HepG2 (cell line): ENCODE results near the gene CPEB4. TPM values are rescaled to one million over a fixed set of nuclear protein-coding genes. Genes with fewer than 3 reads are reported as not detected.

Source experiments
- ATAC-seq: fragments of 200-7000 bp; cut with Tn5 transposase; 3 replicates; pipeline ENCODE4 v1.9.1; 2020; ENCODE audit warnings: mild to moderate bottlenecking, moderate library complexity
- BruUV-seq: library from RNA; stranded (reverse); fragments of 400-500 nt; replicated peaks from 2 replicates; lab custom pipeline; 2021; lab: Mats Ljungman, UMichigan
- CTCF ChIA-PET: fragments of 300-600 bp; formaldehyde crosslinking; extraction: SDS; loops from one replicate; lab custom pipeline; 2021; ENCODE audit warnings: low total read pairs, inconsistent platforms, low intra/inter-chr PET ratio; lab: Yijun Ruan, JAX
- POLR2A ChIA-PET: fragments of 350-600 bp; sonication (Branson Sonifier 250); formaldehyde crosslinking; loops from one replicate; lab custom pipeline; 2020; ENCODE audit warnings: antibody characterized with exemption, inconsistent platforms; lab: Yijun Ruan, JAX
- DNase-seq: peaks from one replicate; pipeline ENCODE4 v3.0.0-alpha.2; 2015; ENCODE audit warnings: low spot score
- FAIRE-seq: peaks from 3 replicates; lab custom pipeline; 2011; peaks lifted over from hg19 to GRCh38; lab: Jason Lieb, UNC
- H2AFZ ChIP-seq: one replicate; pipeline ENCODE4 v1.6.1; 2011; ENCODE audit warnings: low read length, inconsistent platforms
- H3K27ac ChIP-seq: fragments of 300-600 bp; 3 replicates; pipeline ENCODE4 v1.8.0; 2011; ENCODE audit warnings: mixed run types, mild to moderate bottlenecking, mixed read lengths, low read length, inconsistent platforms; ENCODE audit not compliant: insufficient read depth; ENCODE audit errors: extremely low read length
- H3K27me3 ChIP-seq, 2 experiments: fragments of 200-600 bp in 1 of 2; 2 replicates in 1 of 2; 3 replicates in 1 of 2; pipeline versions ENCODE4 v1.6.0 to v1.8.0; 2011; ENCODE audit warnings: low read length in 2 of 2, mild to moderate bottlenecking in 2 of 2, moderate library complexity in 2 of 2, inconsistent platforms in 1 of 2; ENCODE audit not compliant: insufficient read depth in 2 of 2, control insufficient read depth in 1 of 2
- H3K36me3 ChIP-seq, 2 experiments: fragments of 200-600 bp in 1 of 2; replicated peaks in 1 of 2; 2 replicates in 1 of 2; 3 replicates in 1 of 2; pipeline versions ENCODE4 v1.5.1 to v1.8.0; 2011; ENCODE audit warnings: low read length in 2 of 2, inconsistent platforms in 1 of 2; ENCODE audit not compliant: insufficient read depth in 2 of 2, control insufficient read depth in 1 of 2
- H3K4me1 ChIP-seq: 2 replicates; pipeline ENCODE4 v1.5.1; 2012; ENCODE audit warnings: low read length, inconsistent platforms; ENCODE audit not compliant: insufficient read depth
- H3K4me2 ChIP-seq: 2 replicates; pipeline ENCODE4 v1.6.0; 2011; ENCODE audit warnings: low read depth, low read length, inconsistent platforms
- H3K4me3 ChIP-seq, 3 experiments: fragments of 200-600 bp in 1 of 3; sonication (generic), shearing (Covaris generic) in 1 of 3; replicated peaks in 1 of 3; 2 replicates each; pipeline ENCODE4 v1.5.1; 2011 to 2016; ENCODE audit warnings: low read length in 3 of 3, inconsistent platforms in 2 of 3, low read depth in 2 of 3, mild to moderate bottlenecking in 2 of 3, control low read depth in 1 of 3, mixed read lengths in 1 of 3; ENCODE audit not compliant: insufficient read depth in 1 of 3
- H3K79me2 ChIP-seq: one replicate; pipeline ENCODE4 v1.6.1; 2011; ENCODE audit warnings: low read length, inconsistent platforms; ENCODE audit not compliant: insufficient read depth
- H3K9ac ChIP-seq: 2 replicates; pipeline ENCODE4 v1.6.0; 2011; ENCODE audit warnings: mild to moderate bottlenecking, low read depth, low read length, inconsistent platforms; ENCODE audit not compliant: insufficient read depth
- H3K9me3 ChIP-seq: 2 replicates; pipeline ENCODE4 v1.5.1; 2012; ENCODE audit warnings: mild to moderate bottlenecking, low read length
- H4K20me1 ChIP-seq: 2 replicates; pipeline ENCODE4 v1.6.0; 2011; ENCODE audit warnings: inconsistent platforms, mild to moderate bottlenecking, low read length, moderate library complexity; ENCODE audit not compliant: insufficient read depth
- KLF15 ChIP-seq: sonication (generic); formaldehyde crosslinking; IDR thresholded peaks from 2 replicates; pipeline ENCODE4 v1.8.1; 2023; ENCODE audit warnings: borderline replicate concordance, mild to moderate bottlenecking, inconsistent platforms, missing genetic modification reagents, mixed read lengths
- RFX1 ChIP-seq: fragments of 450-650 bp; IDR thresholded peaks from 2 replicates; pipeline ENCODE4 v1.6.1; 2017
- THAP7 ChIP-seq: sonication (generic); formaldehyde crosslinking; IDR thresholded peaks from 2 replicates; pipeline ENCODE4 v1.8.1; 2023; ENCODE audit warnings: mild to moderate bottlenecking, missing genetic modification reagents
- WGBS: methylation state at CpG from one replicate; pipeline ENCODE4 v1.1.6; 2017; ENCODE audit warnings: low lambda C conversion rate; 5-methylcytosine and 5-hydroxymethylcytosine counted together
- in situ Hi-C: cut with HindIII; loops from 2 replicates; pipeline ENCODE4 v1.10.0; 2017; ENCODE audit warnings: low pct_unique_long_range_greater_than_20kb; ENCODE audit not compliant: extremely low pct_ligation_motif_present
- intact Hi-C: fragments of 100-400 bp; cut with micrococcal nuclease; formaldehyde crosslinking; loops from one replicate; pipeline ENCODE4 v1.10.0; 2022; ENCODE audit not compliant: unreplicated experiment
- polyA plus RNA-seq, 8 experiments: library from polyadenylated mRNA; depleted of rRNA in 3 of 8; stranded (reverse) in 7 of 8; unstranded in 1 of 8; fragments of >200 nt; fragmentation: Illumina TruSeq in 4 of 8; extraction: Trizol in 4 of 8; gene quantifications; 2 replicates each; pipeline versions ENCODE4 v1.2.1 to v1.2.3, GENCODE V29; 2011 to 2016; ENCODE audit warnings: low read depth in 4 of 8, missing spikeins in 1 of 8, mixed read lengths in 1 of 8; ENCODE audit not compliant: insufficient read depth in 1 of 8
- total RNA-seq, 5 experiments: library from RNA; depleted of rRNA; stranded (reverse); fragments of >200 nt; fragmentation: Illumina TruSeq; extraction: Trizol; gene quantifications; 2 replicates each; pipeline ENCODE4 v1.2.3, GENCODE V29; 2016; ENCODE audit warnings: low read depth in 1 of 5

CPEB4 gene
- total and polyA plus RNA-seq, 2 of the 13 experiments (the other 11 are each of a cell fraction or from before 2014, with no cell fraction given) = 7.7 to 26.7 TPM

- in situ Hi-C loops = no loop called here
Observed at GRCh38 chr5:173884402-173885053, 3.6 kb upstream of the CPEB4 start.

GRCh38 chr5:173885054-173885443, 3.1 kb upstream of the CPEB4 start:
- Histone ChIP-seq H4K20me1 (no peaks in the 10 kb centered on the region), H3K4me1 (peaks cover 54% of the 10 kb centered on the region), H3K4me3 (no peak overlapping the region), H3K27me3 (no peaks in the 10 kb centered on the region), H3K4me2 (no peak overlapping the region), H3K9ac (no peak overlapping the region), H2AFZ (no peak overlapping the region), H3K79me2 (peaks cover 13% of the 10 kb centered on the region), H3K36me3 (no peaks in the 10 kb centered on the region), H3K27ac (no peak overlapping the region), H3K9me3 (no peaks in the 10 kb centered on the region)
- 95% methylated on average over 1 of the region's 1 CpG for WGBS
- CTCF ChIA-PET = no interaction called here
- TF ChIP-seq KLF15 = no peak
- peak; percentile 28; the same call in 1 of the 2 replicates for TF ChIP-seq RFX1
- ATAC-seq = no peak
- no peak for DNase-seq
- in situ Hi-C loops (no loop called here), intact Hi-C loops (no loop called here)
- FAIRE-seq = no peak
- BruUV-seq = no TSS peak
- POLR2A ChIA-PET = interaction anchor here (1.4 kb wide), 1 partner anchor 59 kb away, joined by 5 read pairs; no protein-coding TSS in a partner anchor

More at GRCh38 chr5:173884402-173885053, 3.6 kb upstream of the CPEB4 start:
- CTCF ChIA-PET = no interaction called here
- Histone ChIP-seq H3K9me3 (no peaks in the 10 kb centered on the region), H3K79me2 (peaks cover 9% of the 10 kb centered on the region), H3K4me2 (no peak overlapping the region), H3K27ac (no peak overlapping the region), H3K9ac (no peak overlapping the region), H4K20me1 (no peaks in the 10 kb centered on the region), H3K27me3 (no peaks in the 10 kb centered on the region), H3K4me3 (no peak overlapping the region), H3K36me3 (no peaks in the 10 kb centered on the region), H3K4me1 (peaks cover 50% of the 10 kb centered on the region), H2AFZ (no peak overlapping the region)
- ATAC-seq (no peak), FAIRE-seq (no peak), DNase-seq (no peak)
- no TSS peak for BruUV-seq
- 94% methylated on average over 2 of the region's 2 CpGs for WGBS
- intact Hi-C loops = no loop called here
- no peak for TF ChIP-seq THAP7 (CRISPR knock-in tag)
- POLR2A ChIA-PET = interaction anchor here (1.4 kb wide), 1 partner anchor 58 kb away, joined by 5 read pairs; no protein-coding TSS in a partner anchor
